Endometrium (tissue), 2 donors: Measurements from ENCODE around the gene NANOS3.

Experiments used
- FAIRE-seq: peaks from 2 replicates; lab custom pipeline; 2012; peaks lifted over from hg19 to GRCh38; lab: Jason Lieb, UNC
- donor health status: control.
- donor health status: control.

Gene NANOS3

DNA sequence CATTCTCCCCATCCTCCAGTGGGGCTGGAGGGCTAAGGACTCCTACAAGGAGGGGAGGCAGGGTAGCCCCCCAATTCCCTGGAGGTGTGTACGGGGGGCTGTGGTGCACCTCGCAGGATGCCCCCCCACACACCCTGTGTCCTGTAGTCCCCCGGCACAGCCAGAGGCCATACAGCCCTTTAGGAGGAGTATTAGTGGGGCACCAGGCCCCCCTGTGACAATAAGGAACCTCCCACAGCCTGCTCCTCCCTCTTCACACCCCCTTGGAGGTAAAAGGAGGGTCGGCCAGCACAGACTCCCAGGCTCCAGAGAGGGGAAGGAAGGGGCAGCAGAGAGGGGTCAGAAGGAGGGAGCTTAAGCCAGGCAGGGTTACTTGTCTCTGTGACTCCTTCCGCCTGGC, at the start of gene NANOS3:
Gene NANOS3, plus strand, starts transcription at position 301 of the 400 bp plus-strand sequence. CDS start 115 bp downstream, outside the sequence.
- no peak for FAIRE-seq

DNA sequence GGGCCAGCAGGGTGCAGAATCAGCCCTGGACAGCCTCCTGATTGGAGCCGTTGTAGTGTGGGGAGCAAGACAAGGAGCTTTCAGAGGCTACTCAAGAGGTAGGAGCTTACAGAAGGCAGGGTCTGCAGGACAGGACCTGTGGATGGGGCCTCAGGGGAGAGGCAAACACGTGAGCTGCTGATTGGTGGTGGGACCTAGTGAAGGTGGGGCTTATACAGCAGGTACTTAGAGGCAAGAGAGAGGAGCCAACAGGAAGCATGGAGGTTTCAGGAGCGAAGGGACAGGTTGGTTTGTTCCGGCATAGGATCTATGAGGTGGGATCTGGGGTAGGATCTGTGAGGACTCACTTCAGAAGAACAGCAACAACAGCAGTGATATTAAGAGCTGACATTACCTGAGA, 49.3 kb upstream of the NANOS3 start:
- FAIRE-seq = no peak

DNA sequence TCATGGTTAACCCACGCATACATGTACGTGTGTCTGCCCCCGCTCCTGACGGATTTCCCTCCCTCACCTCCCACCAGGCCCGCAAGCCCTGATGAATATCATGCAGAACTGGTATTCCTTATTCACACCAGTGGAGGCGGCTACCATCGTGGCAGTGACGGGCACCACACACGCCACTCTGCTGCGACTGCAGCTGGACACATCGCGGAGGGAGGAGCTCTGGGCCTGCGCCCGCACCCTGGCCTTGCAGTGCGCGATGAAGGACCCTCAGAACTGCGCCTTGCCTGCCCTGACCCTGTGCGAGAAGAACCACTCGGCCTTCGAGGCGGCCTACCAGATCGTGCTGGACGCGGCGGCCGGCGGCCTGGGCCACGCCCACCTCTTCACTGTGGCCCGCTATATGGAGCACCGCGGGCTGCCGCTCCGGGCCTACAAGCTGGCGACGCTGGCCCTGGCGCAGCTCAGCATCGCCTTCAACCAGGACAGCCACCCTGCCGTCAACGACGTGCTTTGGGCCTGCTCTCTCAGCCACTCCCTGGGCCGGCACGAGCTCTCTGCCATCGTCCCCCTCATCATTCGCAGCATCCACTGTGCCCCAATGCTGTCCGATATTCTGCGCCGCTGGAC, 46.7 kb upstream of the NANOS3 start:
- no peak for FAIRE-seq

DNA sequence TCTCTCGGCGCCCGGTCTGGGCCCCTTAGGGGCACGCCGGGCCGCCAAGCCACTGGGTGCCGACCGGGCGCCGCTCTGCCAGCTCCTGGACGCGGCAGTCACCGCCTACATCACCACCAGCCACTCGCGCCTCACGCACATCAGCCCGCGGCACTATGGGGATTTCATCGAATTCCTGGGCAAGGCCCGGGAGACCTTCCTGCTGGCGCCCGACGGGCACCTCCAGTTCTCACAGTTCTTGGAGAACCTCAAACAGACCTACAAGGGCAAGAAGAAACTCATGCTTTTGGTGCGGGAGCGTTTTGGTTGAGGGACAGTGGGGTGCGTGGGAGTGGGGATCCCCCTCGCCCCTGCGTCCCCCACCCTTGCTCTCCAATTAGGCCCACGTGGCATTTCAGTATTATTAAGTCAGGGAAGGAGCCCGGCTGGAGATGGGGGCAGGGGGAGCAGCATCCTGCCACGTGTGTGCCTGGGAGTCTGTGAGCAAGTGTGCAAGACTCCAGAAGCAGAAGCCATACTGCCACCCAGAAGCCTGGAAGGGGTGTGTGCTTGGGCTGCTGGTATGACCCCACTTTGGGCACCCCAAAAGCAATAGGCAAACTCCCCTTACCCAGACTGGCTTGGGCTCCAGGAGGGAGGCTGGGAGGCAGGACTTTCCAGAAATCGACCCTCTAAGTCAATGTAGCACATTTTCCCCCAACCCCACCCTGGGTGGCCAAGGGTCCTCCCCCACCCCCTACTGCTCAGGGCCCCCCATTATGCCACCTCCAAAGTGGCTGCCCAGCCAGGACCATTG, 46.0 kb upstream of the NANOS3 start:
- FAIRE-seq = no peak

DNA sequence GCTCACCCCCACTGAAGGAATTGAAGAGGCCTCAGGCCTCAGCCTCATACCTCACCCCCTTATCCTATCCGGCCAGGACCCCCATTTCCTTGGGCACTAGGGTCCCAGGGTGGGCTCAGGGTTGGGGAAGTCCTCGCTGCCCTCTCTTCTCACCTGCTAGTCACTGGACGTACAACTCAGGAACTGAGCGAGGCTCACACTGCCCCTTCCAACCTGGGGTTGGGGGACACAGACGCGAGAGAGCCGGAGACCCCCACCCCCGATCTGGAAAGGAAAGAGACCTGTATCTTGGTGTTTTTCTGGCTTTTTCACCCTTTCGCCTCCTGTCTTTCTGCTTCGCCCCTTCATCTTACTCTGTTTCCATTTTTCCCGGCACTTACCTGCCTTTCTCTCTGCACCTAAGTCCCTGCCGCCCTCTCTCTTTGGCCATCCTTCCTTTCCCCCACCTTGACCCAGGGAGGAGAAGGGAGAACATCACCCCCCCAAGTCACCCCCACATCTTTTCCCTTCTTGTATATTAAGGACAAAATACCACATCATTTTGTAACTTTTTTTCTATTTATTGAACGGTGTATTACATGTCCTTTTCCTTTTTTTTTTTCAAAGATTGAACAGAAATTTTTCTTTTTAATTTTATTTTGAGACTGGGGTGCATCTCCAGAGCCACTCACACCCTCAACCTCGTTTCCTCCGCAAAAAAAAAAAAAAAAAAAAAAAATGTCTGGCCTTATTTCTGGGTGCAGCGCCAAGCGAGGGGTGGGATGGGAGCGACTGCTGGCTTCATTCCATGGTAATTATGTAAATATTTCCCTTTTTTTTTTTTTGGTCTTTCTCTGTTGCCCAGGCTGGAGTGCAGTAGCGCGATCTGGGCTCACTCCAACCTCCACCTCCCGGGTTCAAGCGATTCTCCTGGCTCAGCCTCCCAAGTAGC, 45.1 kb upstream of the NANOS3 start:
- FAIRE-seq = no peak

DNA sequence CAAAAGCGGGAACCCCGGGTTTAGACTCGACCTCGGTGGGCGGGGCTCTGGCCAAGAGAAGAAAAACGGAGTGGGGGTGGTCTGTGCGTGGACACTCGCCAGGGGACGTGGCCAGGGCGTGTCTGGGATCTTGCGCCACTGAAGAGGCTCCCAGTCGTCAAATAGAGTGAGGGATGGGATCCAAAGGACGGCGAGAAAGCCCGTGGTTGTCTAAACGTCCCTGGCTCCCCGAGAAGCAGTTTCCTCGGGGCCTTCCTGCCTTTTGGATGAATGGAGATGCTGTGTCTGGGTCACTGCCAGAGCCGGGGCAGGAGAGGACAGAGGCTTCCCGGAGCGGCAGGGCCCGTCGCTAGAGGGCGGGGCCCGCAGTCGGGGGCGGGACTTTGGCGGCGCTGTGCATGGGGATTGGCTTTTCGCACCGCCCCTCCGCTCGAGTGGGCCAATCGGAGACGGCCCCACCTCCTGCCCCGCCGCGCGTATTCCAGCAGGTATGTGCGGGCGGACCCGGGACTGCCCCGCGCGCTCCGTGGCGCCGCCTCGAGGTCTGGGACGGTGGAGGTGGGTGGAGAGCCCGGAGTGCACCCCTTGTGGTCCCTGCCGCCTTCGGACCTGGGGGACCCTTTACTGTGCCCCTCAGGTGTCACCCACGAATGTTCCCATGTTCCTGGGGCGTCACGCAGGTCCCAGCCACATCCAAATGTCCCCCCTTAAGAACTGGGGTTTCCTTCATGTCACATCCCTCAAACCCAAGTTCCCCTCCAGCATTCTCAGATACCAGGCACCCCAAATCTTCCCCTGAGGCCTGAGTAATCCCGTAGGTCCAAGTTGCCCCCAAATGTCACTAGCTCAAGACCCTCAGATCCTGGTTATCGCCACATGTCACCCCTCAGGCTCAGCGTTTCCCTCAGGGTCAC, 43.3 kb upstream of the NANOS3 start:
- no peak for FAIRE-seq

DNA sequence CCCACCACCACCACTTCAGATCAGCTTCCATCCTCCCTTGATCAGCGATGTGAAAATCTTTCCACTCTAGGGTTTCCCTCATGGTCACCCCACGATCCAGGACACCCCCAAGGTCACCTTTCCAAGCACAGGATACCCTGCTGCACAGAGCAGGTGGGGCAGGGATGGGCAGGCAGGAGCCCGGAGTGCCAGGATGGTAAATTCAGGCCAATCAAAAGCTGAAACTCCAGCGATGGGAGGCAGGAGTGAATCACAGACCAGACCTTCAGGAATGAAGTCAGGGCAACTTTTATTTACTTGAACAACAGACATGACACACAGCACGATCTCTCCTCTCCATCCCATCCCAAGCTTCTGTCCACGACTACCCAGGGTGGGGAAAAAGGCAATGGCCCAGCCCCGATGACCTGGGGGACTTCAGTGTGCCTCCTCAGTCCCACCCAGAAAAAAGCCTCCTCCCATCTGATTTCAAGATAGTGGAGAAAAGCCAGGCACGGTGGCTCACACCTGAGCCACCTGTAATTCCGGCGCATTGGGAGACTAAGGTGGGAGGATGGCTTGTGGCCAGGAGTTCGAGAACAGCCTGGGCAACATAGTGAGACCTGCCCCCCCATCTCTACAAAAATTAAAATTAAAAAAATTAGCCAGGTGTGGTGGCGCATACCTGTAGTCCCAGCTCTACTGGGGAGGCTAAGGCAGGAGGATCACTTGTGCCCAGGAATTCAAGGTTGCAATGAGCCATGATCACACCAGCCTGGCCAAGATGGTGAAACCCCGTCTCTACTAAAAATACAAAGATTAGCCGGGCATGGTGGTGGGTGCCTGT, 42.5 kb upstream of the NANOS3 start:
- FAIRE-seq = no peak

DNA sequence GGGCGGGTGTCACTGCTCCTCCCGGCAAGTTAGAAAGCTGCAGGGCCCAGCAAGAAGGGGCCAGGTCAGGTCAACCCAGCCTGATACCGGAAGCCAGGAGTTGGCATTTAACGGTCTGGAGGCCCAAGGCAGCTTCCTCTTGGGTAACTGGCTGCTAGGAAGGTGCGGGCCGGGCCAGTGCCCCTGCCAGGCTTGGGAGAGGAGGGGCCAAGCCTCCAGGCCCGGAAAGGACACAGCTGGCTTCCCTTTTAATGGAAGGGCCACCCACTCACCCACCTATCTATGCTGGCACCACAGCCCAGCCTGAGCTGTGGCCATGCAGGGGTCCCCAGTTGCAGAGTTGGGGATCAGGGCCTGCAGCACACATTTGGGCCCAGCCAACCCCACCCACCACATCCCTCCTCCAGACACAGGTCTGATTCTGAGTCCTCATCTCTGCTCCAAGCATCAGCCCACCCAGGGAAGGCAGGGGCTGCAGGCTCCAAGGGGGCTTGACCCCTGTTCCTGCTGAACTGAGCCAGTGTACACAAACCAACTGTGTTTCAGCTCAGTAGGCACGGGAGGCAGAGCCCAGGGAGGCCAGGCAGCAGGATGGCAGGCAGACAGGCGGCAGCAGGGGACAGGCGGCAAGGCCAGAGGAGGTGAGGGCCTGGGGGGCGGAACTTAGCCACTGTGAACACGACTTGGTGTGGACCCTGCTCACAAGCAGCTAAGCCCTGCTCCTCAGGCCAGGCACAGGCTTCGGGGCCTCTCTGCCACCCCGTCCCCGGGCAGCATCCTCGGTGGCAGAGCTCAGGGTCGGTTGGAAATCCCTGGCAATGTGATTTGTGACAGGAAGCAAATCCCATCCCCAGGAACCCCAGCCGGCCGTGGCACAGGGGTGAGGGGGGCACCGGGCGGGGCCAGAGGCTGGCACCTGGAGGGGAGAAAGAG, 40.9 kb upstream of the NANOS3 start:
- no peak for FAIRE-seq

DNA sequence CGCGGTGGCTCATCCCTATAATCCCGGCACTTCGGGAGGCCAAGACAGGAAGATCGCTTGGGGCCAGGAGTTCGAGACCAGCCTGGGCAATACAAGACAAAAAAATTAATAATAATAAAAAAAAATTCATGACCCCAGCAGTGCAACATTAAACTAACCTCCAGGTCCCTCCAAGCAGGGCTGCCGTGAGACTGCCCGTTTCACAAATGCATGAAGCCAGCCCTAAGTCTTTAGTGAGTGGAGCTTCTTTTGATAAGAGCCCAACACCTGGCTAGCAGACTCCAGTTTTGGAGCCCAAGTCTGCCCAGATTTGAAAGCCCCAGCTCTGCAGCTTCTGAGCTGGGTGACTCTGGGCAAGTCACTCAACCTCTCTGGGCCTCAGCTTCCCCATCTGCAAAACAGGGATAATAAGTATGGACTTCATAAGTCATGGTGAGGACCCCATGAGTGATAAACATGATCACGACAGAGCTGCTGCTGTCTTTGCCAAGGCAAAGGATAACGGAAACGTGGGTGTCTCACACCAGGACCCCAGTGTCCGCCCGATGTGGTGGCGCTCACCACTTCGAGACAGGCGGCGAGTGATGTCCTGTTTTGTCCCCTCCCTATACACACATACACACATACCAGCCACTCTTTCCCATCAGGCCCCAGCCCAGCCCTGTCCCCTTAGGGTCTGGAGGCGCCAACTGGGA, 38.4 kb upstream of the NANOS3 start:
- FAIRE-seq = no peak

DNA sequence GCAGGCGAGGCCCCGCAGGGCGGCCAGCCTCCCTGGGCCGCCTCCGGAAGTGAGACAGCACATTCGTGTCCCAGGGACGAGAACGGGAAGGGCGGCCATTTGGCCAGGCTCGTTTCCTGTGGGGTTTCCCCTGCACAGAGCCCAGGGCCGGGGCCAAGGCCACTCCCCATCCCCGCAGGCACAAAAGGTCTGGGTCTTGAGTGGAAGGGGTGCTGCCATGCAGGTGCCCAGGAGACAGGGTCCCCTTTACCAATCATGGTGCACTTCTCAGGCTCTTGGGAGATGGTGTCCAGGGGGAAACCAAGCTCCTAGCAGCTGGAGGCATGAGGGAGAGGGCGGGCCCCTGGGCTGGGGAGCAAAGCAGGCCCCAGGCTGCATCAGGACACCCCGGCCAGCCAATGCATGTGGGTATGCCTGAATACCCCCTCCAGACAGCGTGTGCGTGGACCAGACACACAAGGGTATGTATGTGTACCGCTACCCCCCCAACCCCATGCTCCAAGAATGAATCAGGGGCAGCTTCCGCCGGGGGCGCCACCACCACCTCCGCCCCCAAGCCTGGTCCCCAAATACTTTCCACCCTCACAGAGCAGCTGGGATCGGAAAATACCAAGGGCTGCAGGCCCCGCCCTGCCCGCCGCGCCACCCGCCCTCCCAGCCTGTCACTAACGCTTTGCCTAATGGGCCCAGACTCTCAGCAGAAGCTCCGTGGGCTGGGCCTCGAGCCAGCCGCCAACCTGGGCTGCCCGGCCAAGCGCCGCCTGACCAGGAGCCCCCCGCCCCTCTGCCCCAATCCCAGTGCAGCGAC, 37.6 kb upstream of the NANOS3 start:
- no peak for FAIRE-seq

DNA sequence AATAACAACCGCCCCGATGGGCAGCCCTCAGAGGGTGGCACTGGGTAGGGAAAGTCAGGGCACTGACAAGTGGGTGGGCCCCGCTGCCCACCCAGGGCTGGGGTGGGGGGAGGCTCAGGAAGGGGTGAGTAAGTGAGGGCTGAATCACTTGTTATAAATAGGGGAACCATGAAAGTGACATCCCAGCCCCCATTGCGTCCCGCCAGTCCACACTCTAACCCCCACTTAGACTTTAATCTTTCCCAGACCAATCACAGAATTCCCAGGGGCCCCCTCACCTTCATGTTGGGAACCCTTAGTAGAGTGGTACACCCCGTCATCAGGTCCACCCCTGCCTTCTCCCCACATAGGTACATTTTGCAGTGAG, 37.0 kb upstream of the NANOS3 start:
- no peak for FAIRE-seq

DNA sequence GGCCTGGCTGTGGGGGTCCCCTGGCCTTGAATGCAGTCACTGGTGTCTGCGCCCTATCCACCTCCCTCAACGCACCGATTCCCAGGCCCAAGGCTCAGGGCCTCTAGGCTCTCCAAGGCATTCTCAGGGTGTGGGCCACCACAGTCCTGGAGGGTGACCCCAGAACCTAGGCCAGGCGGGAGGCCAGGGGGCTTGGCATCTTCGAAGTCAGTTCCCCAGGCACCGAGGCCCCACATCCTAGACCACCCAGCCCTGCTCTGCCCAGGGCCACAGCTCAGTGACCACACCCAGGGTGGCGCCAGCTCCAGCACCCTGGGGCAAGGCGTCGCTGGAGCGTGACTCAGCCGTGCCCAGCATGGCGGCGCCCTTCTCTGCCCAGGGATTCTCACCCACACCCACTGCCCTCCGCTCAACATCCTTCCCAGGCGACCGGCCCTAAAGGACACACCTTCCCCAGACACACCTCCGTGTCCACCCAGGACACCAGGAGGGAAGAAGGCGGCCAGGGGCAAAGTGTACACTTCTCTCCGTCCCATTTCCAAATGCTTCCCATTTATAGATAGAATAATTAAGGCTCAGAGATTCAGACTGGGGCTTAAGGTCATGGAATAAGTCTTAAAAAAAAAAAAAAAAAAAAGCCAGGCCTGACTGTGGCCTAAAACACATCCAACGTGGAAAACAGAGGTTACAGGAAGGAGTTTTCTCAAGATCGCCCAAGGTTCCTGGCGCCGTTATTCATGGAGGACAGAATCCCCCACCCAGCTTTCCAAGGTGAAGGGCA, 36.4 kb upstream of the NANOS3 start:
- no peak for FAIRE-seq

DNA sequence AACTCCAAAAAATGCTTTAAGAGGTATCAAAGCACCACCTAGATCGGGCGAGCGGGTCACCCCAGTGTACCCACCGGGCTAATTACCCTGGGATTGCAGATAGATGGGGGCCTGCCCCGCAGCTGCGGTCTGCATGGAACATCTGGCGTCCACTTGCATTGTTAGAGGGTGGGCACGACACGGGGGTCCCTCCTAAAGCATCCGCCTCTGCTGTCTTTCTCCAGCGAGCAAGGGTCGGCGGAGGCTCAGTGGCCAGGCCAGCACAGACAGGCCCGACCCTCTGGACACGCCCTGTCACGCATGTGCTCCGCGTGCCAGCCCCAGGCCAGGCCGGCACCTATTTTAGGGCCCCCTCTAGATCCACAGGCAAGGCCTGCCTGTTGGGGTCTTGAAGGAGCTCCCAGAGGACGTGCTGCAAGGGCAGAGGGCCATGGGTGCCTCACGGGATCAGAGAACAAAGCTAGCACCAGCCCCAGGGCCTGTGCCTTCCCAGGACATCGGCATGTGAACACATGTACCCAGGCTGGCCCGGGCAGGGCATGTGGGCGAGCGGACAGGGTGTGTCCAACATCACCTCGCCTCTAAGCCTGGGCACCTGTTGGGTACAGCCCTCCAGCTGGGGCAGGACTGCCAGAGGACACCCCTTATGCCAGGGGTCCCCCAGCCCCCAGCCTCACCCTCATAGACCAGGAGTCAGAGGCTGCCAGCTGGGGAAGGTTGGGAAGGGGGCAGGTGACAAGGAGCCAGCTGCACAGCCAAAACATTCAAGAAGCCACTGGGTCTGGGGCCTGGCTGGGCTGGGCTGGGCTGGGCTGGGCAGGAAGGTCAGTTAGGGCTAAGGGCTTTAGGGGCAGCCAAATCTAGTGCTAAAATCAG, 35.6 kb upstream of the NANOS3 start:
- no peak for FAIRE-seq

DNA sequence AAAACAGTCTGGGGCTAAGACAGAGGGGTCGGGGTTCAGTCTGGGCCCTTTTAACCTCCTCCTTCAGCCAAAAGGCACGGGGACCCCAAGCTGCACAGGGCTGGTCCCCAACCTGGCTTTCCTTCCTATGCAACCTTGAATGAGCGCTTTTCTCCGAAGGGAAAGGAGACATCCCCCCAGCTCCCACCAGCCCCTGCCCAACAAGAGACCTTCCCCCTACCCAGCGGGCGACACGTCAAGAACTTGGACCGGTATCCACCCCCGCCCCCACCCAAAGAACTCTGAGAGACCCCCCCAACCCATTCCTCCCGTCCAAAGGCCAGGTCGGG, 35.0 kb upstream of the NANOS3 start:
- no peak for FAIRE-seq

DNA sequence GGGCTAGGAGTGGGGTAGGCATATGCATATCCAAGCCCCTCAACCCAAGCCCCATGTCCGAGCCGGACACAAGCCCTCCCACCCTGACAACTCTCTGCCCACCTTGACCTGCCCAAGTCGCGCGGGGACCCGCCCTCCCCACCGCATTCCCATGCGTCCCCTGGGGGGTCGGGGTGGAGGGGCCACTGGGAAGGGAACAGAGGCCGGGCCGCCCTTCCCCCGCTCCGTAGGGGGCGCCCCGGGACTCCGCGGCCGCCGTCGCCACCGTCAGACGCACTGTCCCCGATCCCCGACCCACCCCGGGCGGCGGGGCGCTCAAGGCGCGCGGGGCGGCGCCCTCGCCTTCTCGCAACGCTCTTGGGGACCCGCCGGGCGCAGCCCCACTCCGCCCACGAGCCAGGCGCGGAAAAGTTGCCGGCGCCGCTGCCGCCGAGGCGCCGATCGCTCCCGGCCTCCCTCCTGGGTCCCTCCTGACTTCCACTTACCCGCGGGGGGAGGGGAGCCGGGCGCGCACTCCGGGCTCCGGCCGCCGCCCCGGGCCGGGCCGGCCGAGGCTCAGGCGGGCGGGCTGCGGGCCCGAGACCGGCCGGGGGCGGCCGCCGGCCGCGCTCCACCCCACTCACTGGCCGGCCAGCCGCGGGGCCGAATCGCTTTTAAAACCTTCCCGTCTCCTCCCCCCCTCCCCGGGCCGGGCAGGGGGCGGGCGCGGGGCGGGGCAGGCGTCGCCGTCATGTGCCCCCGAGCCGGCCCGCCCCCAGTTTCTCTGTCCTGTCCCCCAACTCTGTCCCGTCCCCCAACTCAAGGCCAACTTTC, 34.4 kb upstream of the NANOS3 start:
- no peak for FAIRE-seq
